Suppressor macrophage (primary cell): ENCODE results near the gene NINL.

Experiments
- DNase-seq, 4 experiments: peaks; one replicate each; pipeline ENCODE4 v3.0.0-alpha.2; 2020 to 2022

Gene NINL

DNA sequence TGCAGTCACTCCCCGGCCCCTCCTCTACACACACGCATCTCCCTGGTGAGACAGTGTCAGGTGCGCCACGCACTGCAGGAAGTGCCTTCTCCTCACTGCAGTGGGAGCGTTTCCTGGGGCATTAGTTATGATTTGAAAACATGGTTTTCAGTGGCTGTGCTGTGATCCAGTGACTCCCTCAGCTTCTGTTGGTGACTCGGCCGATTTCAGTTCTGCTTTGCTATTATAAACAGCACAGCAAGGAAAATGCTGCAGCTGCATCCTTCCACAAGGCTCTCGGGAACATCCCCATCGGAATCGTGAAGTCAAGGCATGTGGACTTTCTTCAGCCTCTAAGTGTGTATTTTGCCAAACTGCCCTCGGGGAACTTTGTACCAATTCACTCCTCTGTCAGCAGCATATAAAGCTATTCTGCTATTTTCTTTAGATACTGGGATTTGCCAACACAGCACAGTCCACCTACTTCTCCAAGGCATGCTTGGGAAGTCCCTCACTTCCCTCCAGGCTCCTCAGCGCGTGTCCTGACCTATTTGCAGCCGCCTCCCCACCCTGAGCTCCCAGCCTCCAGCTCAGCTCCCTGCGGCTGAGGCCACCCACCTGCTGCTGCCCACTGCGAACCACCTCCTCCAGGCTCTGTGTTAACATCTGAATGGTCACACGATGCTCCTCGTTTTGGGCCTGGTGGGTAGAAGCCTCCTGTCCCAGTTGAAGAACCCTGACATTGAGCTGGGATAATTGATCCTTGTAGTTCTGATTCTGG lies 123.4 kb downstream of the NINL start:
- DNase-seq, result peak; percentile 91 to 97 (median 95)

DNA sequence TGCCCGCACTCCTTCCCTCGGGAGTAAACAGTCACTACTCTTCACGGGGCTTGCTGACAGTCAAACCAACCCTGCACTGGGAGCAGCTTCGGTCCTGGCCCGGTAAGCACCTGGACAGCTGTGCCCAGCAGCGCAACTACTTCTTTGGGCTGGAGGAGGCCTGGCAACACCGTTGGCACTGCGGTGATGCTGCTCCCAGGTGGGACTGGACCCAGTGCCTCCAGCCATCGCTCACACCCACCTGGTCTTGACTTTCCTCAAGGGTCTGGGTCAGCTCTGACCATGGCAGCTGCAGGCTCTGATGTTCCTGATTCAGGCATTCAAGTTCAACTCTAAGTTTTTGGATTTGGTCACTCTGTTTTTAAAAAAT lies 124.1 kb downstream of the NINL start:
- peak in 1 of 4 experiments; percentile 28 for DNase-seq

DNA sequence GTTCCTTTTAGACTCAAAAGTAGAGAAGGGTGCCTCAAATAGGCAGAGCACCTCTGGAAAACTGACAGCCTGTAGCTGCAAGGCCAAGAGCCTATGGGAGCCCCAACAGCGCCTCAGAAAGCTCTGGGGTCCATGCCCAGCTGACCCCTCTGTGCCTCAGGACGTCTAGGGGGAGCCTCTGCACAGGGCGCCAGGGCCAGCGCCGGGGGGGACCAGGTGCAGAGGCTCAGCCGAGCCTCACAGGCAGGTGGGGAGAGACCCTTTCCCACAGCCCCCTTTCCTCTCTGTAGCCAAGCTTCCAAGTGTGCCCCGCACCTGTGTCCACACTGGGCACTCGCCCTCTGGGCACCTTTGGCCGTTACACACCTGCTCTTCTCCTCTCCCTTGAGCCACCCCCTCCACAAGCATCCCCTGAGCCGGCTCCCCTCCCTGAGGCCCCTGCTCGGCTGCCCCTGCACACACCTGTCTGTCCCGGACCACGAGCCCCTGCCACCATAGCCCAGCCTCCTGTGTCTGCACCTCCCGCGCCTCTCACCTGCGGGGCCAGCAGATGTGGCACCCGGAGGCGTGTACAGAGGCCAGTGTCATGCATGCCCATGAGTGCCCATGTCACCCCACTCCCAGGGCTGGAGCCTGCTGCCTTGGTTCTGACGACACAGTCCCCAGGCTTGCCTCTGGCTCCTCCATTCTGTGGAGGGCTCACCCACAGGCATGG lies 124.6 kb downstream of the NINL start:
- DNase-seq, result peak in 1 of 4 experiments; percentile 5

DNA sequence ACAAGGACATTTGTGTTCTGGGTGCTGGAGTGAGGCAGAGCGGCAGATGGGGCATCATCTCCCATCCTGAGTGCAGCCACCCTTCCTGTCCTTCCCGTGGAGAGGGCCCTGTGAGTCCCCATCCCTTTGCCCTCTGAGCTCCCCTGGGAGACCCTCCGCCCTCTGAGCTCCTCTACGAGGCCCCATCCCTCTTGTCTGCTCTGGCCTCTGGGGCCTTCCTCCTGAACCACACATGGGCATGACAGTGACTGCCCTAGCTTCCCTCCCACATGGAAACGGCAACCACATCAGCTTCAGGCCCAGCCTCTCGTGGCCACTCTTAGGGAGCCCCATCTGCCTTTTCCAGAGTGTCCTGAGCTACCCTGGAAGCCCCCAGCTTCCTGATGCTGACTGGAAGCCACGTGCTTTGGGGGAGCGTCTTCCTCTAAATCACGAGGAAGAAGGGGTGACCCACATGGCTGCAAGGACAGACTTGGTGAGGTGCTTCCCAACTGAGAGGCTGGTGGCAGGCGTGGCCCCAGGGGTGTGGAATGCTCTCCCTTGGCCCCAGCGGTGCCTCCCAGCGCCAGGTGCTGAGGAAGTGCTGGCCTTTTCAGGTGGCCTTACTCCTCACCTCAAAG lies 125.3 kb downstream of the NINL start:
- DNase-seq, result peak; percentile 52 to 82 (median 81)

DNA sequence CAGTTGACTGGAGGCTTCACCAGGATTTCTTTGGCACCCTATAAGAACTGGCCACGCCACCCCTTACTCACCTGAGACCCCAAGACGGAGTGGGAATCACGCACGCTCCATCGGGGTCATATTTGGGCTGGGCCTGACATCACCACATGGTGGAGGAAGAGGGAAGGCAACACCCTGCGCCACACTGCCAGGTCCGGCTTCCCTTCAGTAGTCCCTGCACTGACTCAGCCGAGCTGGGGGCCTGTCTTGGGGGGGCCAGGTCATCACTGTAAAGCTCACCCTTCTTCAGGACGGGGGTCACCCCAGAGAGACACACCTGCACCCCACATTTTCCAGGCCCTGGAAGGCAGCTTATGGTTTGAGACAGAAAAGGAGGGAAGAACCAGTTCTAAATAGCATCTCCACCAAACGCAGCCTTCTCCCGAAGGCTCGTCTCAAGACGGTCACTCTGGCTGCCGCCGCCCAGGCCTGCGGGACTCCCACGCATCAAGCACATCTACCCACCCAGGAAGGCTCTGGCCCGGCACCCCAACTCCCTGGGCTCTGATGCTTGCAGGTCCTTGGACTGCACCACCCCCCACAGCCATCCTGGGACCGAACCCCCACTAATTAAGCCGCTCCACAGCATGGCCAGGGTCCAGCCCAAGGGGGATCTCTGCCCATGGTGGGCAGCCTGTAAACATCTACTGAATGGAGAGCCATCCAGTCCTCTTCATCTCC lies 126.1 kb downstream of the NINL start:
- no peak for DNase-seq

GRCh38 chr20:25457886-25458680 lies 127.2 kb downstream of the NINL start:
- no peak for DNase-seq

GRCh38 chr20:25454153-25454900 lies 131.0 kb downstream of the NINL start:
- no peak for DNase-seq

GRCh38 chr20:25453035-25453810 lies 132.1 kb downstream of the NINL start:
- no peak for DNase-seq

DNA sequence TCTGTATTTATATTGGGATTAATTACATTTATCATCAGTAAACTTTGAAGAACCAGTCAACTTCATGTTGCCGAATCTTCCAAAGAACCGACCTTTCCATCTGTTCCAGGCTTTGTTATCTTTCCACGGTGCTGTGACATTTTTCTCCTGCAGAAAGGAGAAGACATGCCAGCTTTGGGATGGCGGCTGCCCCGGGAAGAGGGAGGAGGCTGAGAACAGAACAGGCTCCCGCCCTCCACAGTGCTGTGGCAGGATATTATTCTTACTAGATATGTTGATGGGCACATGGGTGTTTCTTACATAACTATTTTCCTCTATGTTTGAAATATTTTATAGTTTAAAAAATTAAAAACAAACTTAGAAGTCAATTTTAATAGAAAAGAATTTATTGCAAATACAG lies 133.0 kb downstream of the NINL start:
- no peak for DNase-seq

DNA sequence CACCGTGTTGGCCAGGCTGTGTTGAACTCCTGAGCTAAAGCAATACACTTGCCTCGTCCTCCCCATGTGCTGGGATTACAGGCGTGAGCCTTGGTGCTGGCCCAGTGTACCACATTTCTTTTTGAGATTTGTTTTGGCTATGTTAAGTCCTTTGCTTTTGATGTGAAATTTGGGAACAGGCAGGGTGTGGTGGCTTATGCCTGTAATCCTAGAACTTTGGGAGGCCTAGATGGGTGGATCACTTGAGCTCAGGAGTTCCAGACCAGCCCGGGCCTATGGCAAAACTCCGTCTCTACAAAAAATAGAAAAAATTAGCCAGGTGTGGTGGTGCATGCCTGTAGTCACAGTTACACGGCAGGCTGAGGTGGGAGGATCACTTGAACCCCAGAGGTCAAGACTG lies 137.7 kb downstream of the NINL start:
- no peak for DNase-seq

- DNase-seq, result no peak
Observed at GRCh38 chr20:25444556-25444955, 140.8 kb downstream of the NINL start.

GRCh38 chr20:25439328-25439727 lies 146.0 kb downstream of the NINL start:
- peak in 2 of 4 experiments; percentile 53 to 59 for DNase-seq

GRCh38 chr20:25437153-25437581 lies 148.2 kb downstream of the NINL start:
- no peak for DNase-seq

GRCh38 chr20:25424536-25424935 lies 160.8 kb downstream of the NINL start:
- no peak for DNase-seq

DNA sequence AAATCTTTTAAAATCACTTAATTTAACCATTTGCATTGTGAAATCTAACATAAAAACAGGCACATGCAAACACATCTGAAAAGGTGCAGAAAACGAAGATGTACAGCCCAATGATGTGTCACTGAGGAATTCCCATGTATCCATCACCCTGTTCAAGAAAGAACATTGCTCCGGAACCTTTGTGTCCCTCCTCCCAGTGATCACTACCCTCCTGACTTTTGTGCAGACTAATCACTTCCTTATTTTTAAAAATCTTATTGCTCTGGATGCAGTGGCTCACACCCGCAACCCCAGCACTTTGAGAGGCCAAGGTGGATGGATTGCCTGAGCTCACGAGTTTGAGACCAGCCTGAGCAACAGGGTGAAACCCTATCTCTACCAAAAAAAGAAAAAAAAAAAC lies 163.3 kb downstream of the NINL start:
- peak in 3 of 4 experiments; percentile 4 to 17 (median 16) for DNase-seq

- no peak for DNase-seq
Observed at GRCh38 chr20:25421102-25421501, 164.2 kb downstream of the NINL start.

GRCh38 chr20:25418776-25419175 lies 166.6 kb downstream of the NINL start:
- peak; percentile 24 to 61 (median 52) for DNase-seq

GRCh38 chr20:25408890-25409289 lies 176.4 kb downstream of the NINL start:
- DNase-seq, result no peak

DNA sequence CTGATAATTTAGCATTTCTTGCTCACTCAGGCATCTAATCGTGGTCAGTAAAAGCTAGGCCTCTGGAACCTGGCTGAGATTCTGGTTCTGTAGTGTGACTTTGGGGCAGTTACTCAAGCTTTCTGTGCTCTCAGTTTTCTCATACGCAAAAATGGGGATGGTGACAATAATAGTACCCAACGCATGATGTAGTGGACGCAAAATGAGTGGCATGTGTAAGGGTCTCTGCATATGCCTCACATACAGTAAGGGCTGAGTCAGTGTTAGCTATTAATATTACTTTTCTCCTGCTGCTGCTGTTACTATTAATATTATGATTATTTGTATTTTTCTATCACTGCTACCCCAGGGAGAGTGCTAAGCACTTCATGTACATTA lies 177.2 kb downstream of the NINL start:
- DNase-seq, result no peak
